ENCODE measurements around the gene SAE1.
A peak's percentile ranks its signal among the peaks of the same experiment; 100 is the strongest.

SAE1 gene

GRCh38 chr19:47172666-47173455, 42.2 kb downstream of the SAE1 start:
- no peak for DNase-seq

- peak; percentile 61 for DNase-seq
Observed at GRCh38 chr19:47176071-47176626, 45.5 kb downstream of the SAE1 start.

GRCh38 chr19:47176627-47177090, 46.0 kb downstream of the SAE1 start:
- peak; percentile 86 for DNase-seq

- no peak for DNase-seq
Observed at GRCh38 chr19:47179653-47180310, 49.1 kb downstream of the SAE1 start.

GRCh38 chr19:47183601-47184000, 53.0 kb downstream of the SAE1 start:
- DNase-seq: no peak

- DNase-seq: no peak
Observed at GRCh38 chr19:47186446-47187334, 56.1 kb downstream of the SAE1 start.

GRCh38 chr19:47187335-47187655, 56.7 kb downstream of the SAE1 start:
- no peak for DNase-seq

GRCh38 chr19:47187797-47188196, 57.2 kb downstream of the SAE1 start:
- DNase-seq: no peak

GRCh38 chr19:47188507-47189033, 57.9 kb downstream of the SAE1 start:
- no peak for DNase-seq

- DNase-seq: peak; percentile 46
Observed at GRCh38 chr19:47190167-47190727, 59.6 kb downstream of the SAE1 start.

- no peak for DNase-seq
Observed at GRCh38 chr19:47195434-47195833, 64.8 kb downstream of the SAE1 start.

GRCh38 chr19:47197141-47197540, 66.5 kb downstream of the SAE1 start:
- no peak for DNase-seq

- DNase-seq: no peak
Observed at GRCh38 chr19:47200530-47200929, 69.9 kb downstream of the SAE1 start.

- no peak for DNase-seq
Observed at GRCh38 chr19:47203254-47203653, 72.6 kb downstream of the SAE1 start.

- DNase-seq: no peak
Observed at GRCh38 chr19:47209319-47210179, 78.9 kb downstream of the SAE1 start.

- DNase-seq: no peak
Observed at GRCh38 chr19:47210180-47210490, 79.5 kb downstream of the SAE1 start.

- peak; percentile 80 for DNase-seq
Observed at GRCh38 chr19:47210689-47211316, 80.2 kb downstream of the SAE1 start.

- DNase-seq: no peak
Observed at GRCh38 chr19:47215581-47215980, 84.9 kb downstream of the SAE1 start.

- DNase-seq: no peak
Observed at GRCh38 chr19:47221080-47221841, 90.6 kb downstream of the SAE1 start.

GRCh38 chr19:47221890-47222289, 91.3 kb downstream of the SAE1 start:
- DNase-seq: no peak
